H1 (cell line): Measurements from ENCODE around the gene CFAP100.

Source experiments
- CHD2 ChIP-seq: IDR thresholded peaks from 2 replicates; pipeline ENCODE4 v1.6.1; 2012; ENCODE audit warnings: low read length, improper control_type of control experiment
- CTCF ChIP-seq, 3 experiments: IDR thresholded peaks; 1 replicate in 2 of 3; 2 replicates in 1 of 3; pipeline versions ENCODE4 v1.5.1 to v1.6.1; 2011; ENCODE audit warnings: low read length in 3 of 3, mild to moderate bottlenecking in 3 of 3, inconsistent platforms in 2 of 3, low read depth in 1 of 3, moderate library complexity in 1 of 3; ENCODE audit not compliant: insufficient read depth in 1 of 3; ENCODE audit errors: control extremely low read depth in 1 of 3
- EP300 ChIP-seq, 2 experiments: IDR thresholded peaks; 1 replicate in 1 of 2; 2 replicates in 1 of 2; pipeline ENCODE4 v1.6.1; 2011 to 2012; ENCODE audit warnings: low read depth in 2 of 2, low read length in 2 of 2, mild to moderate bottlenecking in 2 of 2, borderline replicate concordance in 1 of 2, inconsistent platforms in 1 of 2, moderate library complexity in 1 of 2
- EZH2 ChIP-seq: fragments of 200-600 bp; sonication (generic); IDR thresholded peaks from 2 replicates; pipeline ENCODE4 v1.7.1; 2012; ENCODE audit warnings: low read depth, mild to moderate bottlenecking, moderate library complexity, low read length, inconsistent platforms; ENCODE audit not compliant: severe bottlenecking
- FOSL1 ChIP-seq: IDR thresholded peaks from 2 replicates; pipeline ENCODE4 v1.6.1; 2011; ENCODE audit warnings: mild to moderate bottlenecking, low read depth, low read length, moderate library complexity; ENCODE audit not compliant: insufficient read depth
- POLR2A ChIP-seq, 2 experiments: IDR thresholded peaks; 1 replicate in 1 of 2; 2 replicates in 1 of 2; pipeline ENCODE4 v1.6.1; 2011; ENCODE audit warnings: low read depth in 2 of 2, low read length in 2 of 2, mild to moderate bottlenecking in 2 of 2; ENCODE audit errors: control extremely low read depth in 1 of 2
- POLR2AphosphoS5 ChIP-seq: IDR thresholded peaks from 2 replicates; pipeline ENCODE4 v1.6.1; 2011; ENCODE audit warnings: low read depth, low read length
- SUZ12 ChIP-seq: fragments of 200-600 bp; sonication (generic); IDR thresholded peaks from 2 replicates; pipeline ENCODE4 v1.6.1; 2012; ENCODE audit warnings: mild to moderate bottlenecking, inconsistent platforms, low read length, moderate library complexity, mixed read lengths
- TEAD4 ChIP-seq: IDR thresholded peaks from 2 replicates; pipeline ENCODE4 v1.6.1; 2012; ENCODE audit warnings: low read depth, low read length, inconsistent platforms, mixed read lengths

DNA sequence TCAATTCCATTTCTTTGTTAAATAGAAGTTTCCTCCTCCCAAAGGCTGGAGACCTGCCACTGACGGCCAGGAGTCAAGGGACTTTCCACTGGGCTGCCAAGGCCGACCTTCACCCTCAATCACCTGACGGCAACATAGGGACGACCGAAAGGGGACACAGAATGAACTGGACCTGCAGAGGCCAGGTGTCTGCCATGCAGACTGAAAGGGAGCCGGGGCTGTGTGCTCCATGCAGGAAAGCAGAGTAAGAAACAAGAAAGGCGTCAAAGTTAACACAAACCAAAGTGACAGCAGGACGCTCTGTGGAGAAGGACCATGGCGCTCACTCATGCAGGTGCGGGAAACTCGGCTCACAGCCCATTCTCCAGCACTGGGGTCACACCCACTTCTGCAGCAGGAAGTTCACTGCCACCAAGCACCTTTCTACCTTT is 54.9 kb downstream of the CFAP100 start:
- no peak for TF ChIP-seq CTCF (IDR thresholded peaks at IDR 0.05; ENCODE audit: control extremely low read depth in 1 of 3, insufficient read depth in 1 of 3, low read depth in 1 of 3, low read length in 3 of 3)
- no peak for TF ChIP-seq POLR2A (IDR thresholded peaks at IDR 0.05; ENCODE audit: control extremely low read depth in 1 of 2, low read depth in 2 of 2, low read length in 2 of 2)
- no peak for TF ChIP-seq CHD2
- no peak for TF ChIP-seq SUZ12
- TF ChIP-seq POLR2AphosphoS5: no peak
- TF ChIP-seq TEAD4: no peak
- no peak for TF ChIP-seq FOSL1
- TF ChIP-seq EZH2: no peak
- TF ChIP-seq EP300 (IDR thresholded peaks at IDR 0.05; ENCODE audit: borderline replicate concordance in 1 of 2, low read depth in 2 of 2, low read length in 2 of 2): no peak
